ENCODE data around the gene TBX2.
"Not testable (repeated sequence)": the region's sequence is repeated elsewhere in the genome, so short reads cannot be mapped to it uniquely, and the experiment has no call there.

TBX2 gene

DNA sequence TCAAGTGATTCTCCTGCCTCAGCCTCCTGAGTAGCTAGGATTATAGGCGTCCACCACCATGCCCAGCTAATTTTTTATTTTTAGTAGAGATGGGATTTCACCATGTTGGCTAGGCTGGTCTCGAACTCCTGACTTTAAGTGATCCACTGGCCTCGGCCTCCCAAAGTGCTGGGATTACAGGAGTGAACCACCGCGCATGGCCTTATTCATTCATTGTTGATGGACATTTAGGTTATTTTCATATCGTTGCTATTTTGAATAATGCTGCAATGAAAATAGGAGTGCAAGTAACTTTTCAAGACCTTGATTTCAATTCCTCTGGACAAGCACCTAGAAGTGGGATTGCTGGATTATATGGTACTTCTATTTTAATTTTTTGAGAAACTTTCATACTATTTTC, 30.2 kb downstream of the TBX2 start:
- not testable (repeated sequence) for DNase-seq (ENCODE audit: low read depth in 1 of 2, low spot score in 1 of 2)

DNA sequence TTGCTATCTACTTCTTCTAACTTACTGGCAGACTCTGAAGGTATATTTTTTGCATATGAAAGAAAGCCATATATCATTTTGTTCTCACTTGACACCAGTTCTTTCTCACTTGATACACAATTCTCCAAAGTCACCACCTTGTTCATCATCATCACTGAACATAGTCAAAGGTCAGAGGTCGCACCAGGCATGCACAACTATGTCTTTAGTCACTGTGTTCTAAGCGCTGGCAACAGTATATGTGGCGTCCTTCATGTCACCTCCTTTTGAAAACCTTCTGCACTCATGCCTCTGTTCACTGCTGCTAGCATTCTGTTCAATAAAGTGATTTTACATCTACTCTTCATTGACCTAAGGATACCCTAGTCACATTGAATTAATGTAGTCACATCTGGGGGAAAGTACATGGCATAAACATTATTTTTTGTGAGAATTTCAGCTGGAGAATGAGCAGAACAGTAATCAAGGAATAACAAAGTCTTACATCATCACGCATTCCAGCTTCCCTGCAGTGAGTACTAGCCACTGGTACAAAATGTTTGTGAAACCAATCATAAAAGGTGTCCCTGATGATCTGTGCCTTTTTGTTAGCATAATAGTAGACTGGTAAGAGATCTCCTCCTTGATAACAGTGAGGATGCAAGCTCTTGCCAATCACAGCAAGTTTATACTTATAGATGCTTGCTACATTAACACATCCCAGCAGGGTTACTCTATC, 32.1 kb downstream of the TBX2 start:
- DNase-seq (ENCODE audit: low read depth in 1 of 2, low spot score in 1 of 2) = no peak

GRCh38 chr17:61436273-61436672, 36.6 kb downstream of the TBX2 start:
- no peak for DNase-seq (ENCODE audit: low read depth in 1 of 2, low spot score in 1 of 2)

GRCh38 chr17:61436995-61437704, 37.5 kb downstream of the TBX2 start:
- DNase-seq (ENCODE audit: low read depth in 1 of 2, low spot score in 1 of 2) = no peak

GRCh38 chr17:61440697-61441096, 41.1 kb downstream of the TBX2 start:
- no peak for DNase-seq (ENCODE audit: low read depth in 1 of 2, low spot score in 1 of 2)

DNA sequence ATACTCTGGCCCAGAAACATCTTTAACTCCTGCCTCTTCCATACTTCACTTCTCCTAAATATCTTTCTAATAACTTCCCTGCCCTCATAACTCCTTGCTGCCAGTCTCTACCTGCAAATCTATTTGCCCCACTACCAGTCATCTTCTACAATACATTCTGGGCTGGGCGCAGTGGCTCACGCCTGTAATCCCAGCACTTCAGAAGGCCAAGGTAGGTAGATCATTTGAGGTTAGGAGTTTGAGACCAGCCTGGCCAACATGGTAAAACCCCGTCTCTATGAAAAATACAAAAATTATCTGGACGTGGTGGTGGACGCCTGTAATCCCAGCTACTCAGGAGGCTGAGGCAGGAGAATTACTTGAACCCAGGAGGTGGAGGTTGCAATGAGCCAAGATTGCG, 41.9 kb downstream of the TBX2 start:
- not testable (repeated sequence) for DNase-seq (ENCODE audit: low read depth in 1 of 2, low spot score in 1 of 2)

DNA sequence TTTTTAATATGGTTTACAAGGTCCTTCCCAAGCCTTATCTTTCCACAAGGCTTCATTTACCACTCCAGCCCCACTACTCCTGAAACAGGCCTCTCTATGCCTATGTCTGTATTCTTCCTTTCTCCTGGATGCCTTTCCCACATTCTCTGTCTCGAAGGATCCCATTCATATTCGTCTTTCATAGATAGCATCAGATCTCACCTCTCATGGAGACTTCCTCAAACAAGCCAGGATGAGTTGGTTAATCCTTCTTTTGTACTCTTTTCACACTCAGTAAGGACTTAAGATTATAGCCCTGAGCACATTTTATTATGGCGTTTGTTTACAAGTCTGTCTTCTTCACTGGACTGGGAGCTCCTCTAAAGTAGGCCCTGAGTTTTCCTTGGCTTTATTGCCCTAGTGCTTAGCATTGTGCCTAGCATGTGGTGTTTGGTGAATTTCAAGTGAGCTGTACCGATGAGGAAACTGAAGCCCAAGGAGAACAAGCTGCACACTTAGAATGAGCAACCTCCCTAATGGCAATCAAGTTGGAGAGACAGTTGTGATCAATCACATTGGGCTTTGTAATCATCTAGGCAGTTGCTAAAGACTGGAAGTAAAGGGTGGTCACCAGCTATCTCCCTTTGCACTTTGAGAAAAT, 42.6 kb downstream of the TBX2 start:
- no peak for DNase-seq (ENCODE audit: low read depth in 1 of 2, low spot score in 1 of 2)

DNA sequence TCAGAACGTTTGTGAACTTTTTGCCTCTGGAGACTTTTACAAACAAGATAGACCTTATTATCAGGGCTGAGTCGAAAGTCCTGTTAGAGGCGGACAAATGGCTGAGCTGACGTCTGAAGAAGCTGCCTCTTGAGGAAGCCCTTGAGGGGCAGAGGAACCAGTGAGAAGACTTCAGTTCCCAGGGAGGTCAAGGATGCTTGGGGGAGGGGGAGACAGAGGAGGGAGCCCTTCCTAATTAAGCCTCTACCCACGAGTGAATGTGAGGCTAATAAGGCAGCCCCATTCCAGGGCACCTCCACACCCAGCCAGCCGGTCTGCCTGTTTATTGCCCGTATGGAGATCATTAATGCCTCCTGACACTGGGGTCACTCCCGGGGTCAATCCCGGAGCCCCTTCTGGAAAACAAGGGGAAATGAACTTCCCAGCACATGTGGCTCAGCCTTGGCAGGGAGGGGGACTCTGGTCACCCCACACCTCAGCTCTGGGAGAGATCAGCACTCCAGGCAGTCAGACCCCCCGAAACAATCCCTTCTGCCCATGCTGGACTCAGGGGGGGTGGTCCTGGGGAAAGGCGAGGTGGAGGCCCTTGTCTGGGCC, 43.3 kb downstream of the TBX2 start:
- DNase-seq (ENCODE audit: low read depth in 1 of 2, low spot score in 1 of 2) = no peak

GRCh38 chr17:61443475-61443882, 43.8 kb downstream of the TBX2 start:
- no peak for DNase-seq (ENCODE audit: low read depth in 1 of 2, low spot score in 1 of 2)

DNA sequence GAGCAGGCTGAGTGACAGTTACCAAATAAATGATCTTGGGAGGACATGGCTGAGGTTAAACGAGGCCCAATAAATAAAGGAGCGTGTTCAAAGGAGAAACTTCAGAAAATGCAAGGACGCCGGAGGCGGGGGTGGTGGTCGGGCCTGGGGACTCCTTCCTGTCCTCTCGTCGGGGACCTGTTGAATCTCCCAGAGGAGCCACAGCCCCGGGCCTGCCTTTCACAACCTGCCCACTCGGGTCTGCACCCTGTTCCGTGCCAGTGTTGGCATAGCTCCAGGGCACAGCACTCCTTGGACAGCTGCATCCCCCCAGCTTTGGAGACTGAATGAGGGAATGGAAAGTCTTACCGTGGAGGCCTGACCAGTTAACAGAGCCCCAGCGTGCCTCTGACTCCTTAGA, 44.4 kb downstream of the TBX2 start:
- no peak for DNase-seq (ENCODE audit: low read depth in 1 of 2, low spot score in 1 of 2)

DNA sequence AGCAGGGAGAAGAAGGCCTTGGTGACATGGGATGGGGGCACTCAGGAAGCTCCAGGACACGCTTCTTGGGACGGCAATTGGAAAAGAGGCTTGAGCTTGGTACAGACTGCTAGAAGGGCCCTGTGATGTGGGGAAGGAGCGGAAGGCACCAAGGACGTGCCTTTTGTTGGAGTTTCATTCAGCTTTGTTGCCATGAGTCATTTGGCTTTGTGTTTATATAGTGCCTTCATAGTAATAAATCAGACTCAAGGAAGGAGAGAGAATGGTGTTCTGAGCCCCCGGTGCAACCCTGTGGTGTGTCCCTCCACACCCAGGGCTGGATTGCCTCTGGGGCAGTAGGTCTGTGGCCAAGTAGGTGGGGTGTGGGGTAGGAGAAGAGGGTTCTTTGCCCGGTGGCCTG, 45.2 kb downstream of the TBX2 start:
- DNase-seq (ENCODE audit: low read depth in 1 of 2, low spot score in 1 of 2) = no peak

GRCh38 chr17:61447358-61447757, 47.7 kb downstream of the TBX2 start:
- no peak for DNase-seq (ENCODE audit: low read depth in 1 of 2, low spot score in 1 of 2)

DNA sequence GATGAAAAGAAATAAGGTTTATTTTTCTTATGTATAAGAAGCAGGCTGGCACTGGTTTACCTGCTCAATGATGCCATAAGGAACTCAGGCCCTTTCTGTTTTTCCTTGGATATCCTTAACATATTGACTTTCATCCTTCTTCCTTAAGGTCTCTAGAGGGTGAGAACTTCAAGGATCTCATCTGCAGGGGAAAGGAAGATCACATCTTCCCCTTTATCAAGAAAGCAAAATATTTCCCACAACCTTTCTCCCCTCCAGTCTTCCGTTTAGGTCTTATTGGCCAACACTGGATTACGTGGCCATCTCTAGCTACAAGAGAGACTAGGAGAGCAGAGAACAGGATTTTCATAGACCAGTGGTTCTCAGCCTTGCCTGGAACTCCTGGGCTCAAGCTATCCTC, 48.4 kb downstream of the TBX2 start:
- no peak for DNase-seq (ENCODE audit: low read depth in 1 of 2, low spot score in 1 of 2)

DNA sequence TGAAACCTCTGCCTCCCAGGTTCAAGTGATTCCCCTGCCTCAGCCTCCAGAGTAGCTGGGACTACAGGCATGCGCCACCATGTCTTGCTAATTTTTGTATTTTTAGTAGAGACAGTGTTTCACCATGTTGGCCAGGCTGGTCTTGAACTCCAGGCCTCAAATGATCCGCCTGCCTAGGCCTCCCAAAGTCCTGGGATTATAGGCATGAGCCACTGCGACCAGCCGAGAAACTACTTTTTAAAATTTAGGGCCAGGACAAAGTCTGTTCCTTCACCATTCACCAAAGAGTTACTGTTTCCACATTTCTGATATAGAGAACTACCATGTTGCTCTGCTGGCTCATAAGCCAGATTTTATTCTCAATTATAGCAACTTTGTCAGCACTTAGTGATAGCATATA, 49.5 kb downstream of the TBX2 start:
- DNase-seq (ENCODE audit: low read depth in 1 of 2, low spot score in 1 of 2) = not testable (repeated sequence)

GRCh38 chr17:61449707-61450640, 50.3 kb downstream of the TBX2 start:
- DNase-seq (ENCODE audit: low read depth in 1 of 2, low spot score in 1 of 2) = no peak

GRCh38 chr17:61450641-61451537, 51.2 kb downstream of the TBX2 start:
- no peak for DNase-seq (ENCODE audit: low read depth in 1 of 2, low spot score in 1 of 2)

- DNase-seq (ENCODE audit: low read depth in 1 of 2, low spot score in 1 of 2) = no peak
Measured at GRCh38 chr17:61451538-61452300, 52.1 kb downstream of the TBX2 start.

DNA sequence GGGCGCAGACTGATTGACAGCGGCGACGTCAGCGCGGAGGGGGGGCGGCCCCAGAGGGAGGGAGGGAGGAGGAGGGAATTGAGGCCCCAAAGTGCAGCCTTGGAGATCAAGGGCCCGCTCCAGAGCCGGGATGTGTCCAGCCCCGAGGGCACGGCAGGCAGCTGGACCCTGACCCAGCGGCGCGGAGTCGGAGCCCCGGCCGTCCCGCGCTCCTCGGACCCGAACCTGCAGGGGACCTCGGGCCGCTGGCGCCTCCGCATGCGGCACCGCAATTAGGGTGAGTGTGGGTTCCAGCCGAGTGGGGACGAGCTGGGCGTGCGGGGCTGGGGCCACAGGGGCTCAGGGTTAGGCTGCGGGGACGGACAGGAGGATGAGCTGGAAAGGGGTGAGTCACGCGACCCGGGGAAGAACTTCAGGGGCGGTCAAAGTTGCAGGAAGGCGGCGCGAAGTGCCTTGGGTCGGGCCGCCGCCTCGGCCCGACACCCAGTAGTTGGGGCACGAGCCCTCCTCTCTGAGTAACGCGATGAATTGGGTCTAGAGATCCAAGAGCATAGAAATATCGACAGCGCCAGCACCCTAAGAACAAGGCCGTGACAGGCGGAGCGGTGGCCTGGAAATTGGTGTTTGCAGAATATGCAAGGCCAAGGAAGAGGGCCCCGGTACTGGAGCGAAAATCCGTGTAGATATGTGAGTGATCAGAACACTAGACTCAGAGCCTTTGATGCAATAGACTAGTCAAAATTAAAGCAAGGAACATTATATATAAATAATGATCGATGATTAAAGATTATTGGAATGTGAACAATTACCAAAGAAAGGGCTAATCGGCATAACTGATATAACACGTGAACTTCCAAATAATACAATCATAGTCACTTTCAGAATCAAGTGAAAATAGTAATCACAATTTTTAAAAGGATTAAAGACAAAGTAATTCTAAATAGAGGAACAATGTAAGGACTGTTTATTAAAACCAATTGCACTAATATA, 53.0 kb downstream of the TBX2 start, which contains the start of gene TBX4:
TBX4 (plus strand) TSS at position 122 of the 990 bp plus-strand sequence. CDS start 4,069 bp downstream, outside the sequence.
- DNase-seq (ENCODE audit: low read depth in 1 of 2, low spot score in 1 of 2) = no peak

All from activated CD4-positive, alpha-beta T cell treated with anti-CD3 and anti-CD28 coated beads, Interleukin-2, amount 50 U/mL, for 24 hours (primary cell).